Keratinocyte (primary cell): Measurements from ENCODE around the gene HINT2. TPM values are rescaled to one million over a fixed set of nuclear protein-coding genes. Genes with fewer than 3 reads are reported as not detected.

ENCODE experiments used
- DNase-seq: peaks from one replicate; pipeline ENCODE4 v3.0.0-alpha.2; 2011; ENCODE audit warnings: low read depth, missing footprints, low spot score
- FAIRE-seq: peaks from 2 replicates; lab custom pipeline; 2011; peaks lifted over from hg19 to GRCh38; lab: Jason Lieb, UNC
- H2AFZ ChIP-seq: 2 replicates; pipeline ENCODE4 v1.6.0; 2012; ENCODE audit warnings: low read length, control low read depth, inconsistent platforms; ENCODE audit not compliant: control insufficient read depth
- H3K27ac ChIP-seq: 2 replicates; pipeline ENCODE4 v1.5.1; 2011; ENCODE audit warnings: low read length; ENCODE audit not compliant: control insufficient read depth, insufficient read depth
- H3K27me3 ChIP-seq: 3 replicates; pipeline ENCODE4 v1.6.0; 2011; ENCODE audit warnings: low read length; ENCODE audit not compliant: control insufficient read depth, insufficient read depth; ENCODE audit errors: extremely low read depth
- H3K36me3 ChIP-seq, 2 experiments: 2 replicates in 1 of 2; 3 replicates in 1 of 2; pipeline ENCODE4 v1.5.1; 2011; ENCODE audit warnings: low read length in 2 of 2, mild to moderate bottlenecking in 1 of 2; ENCODE audit not compliant: control insufficient read depth in 2 of 2, insufficient read depth in 2 of 2; ENCODE audit errors: extremely low read depth in 1 of 2
- H3K4me1 ChIP-seq: 3 replicates; pipeline ENCODE4 v1.5.1; 2011; ENCODE audit warnings: low read length; ENCODE audit not compliant: control insufficient read depth, insufficient read depth; ENCODE audit errors: extremely low read depth
- H3K4me2 ChIP-seq: 3 replicates; pipeline ENCODE4 v1.6.0; 2011; ENCODE audit warnings: low read depth, low read length; ENCODE audit not compliant: control insufficient read depth, insufficient read depth; ENCODE audit errors: extremely low read depth
- H3K4me3 ChIP-seq, 3 experiments: fragments of 200-600 bp in 1 of 3; sonication (generic) in 1 of 3; 2 replicates in 2 of 3; 3 replicates in 1 of 3; pipeline ENCODE4 v1.5.1; 2011 to 2016; ENCODE audit warnings: low read length in 3 of 3, mild to moderate bottlenecking in 3 of 3, control low read depth in 2 of 3, inconsistent platforms in 1 of 3, low read depth in 1 of 3, mixed read lengths in 1 of 3, mixed run types in 1 of 3, moderate library complexity in 1 of 3; ENCODE audit not compliant: control insufficient read depth in 2 of 3, insufficient read depth in 2 of 3; ENCODE audit errors: extremely low read depth in 1 of 3
- H3K79me2 ChIP-seq: 2 replicates; pipeline ENCODE4 v1.6.0; 2012; ENCODE audit warnings: low read length; ENCODE audit not compliant: control insufficient read depth, insufficient read depth
- H3K9ac ChIP-seq: 3 replicates; pipeline ENCODE4 v1.6.0; 2011; ENCODE audit warnings: low read length; ENCODE audit not compliant: control insufficient read depth, insufficient read depth; ENCODE audit errors: extremely low read depth
- H3K9me1 ChIP-seq: 3 replicates; pipeline ENCODE4 v1.6.0; 2011; ENCODE audit warnings: low read length; ENCODE audit not compliant: control insufficient read depth, insufficient read depth; ENCODE audit errors: extremely low read depth
- H3K9me3 ChIP-seq: 2 replicates; pipeline ENCODE4 v1.5.1; 2012; ENCODE audit warnings: low read depth, low read length; ENCODE audit not compliant: control insufficient read depth
- H4K20me1 ChIP-seq: 3 replicates; pipeline ENCODE4 v1.6.0; 2011; ENCODE audit warnings: low read length; ENCODE audit not compliant: control insufficient read depth, insufficient read depth; ENCODE audit errors: extremely low read depth
- EZH2 ChIP-seq: IDR thresholded peaks from one replicate; pipeline ENCODE4 v1.6.1; 2012; ENCODE audit warnings: inconsistent platforms, mild to moderate bottlenecking, low read length, moderate library complexity
- dilution Hi-C: fragments of 300-500 bp; cut with MboI; formaldehyde crosslinking; loops from one replicate; pipeline ENCODE4 v1.7.0; 2020; ENCODE audit warnings: low sequenced_read_pairs; ENCODE audit not compliant: extremely low pct_ligation_motif_present
- polyA plus RNA-seq, 5 experiments: library from polyadenylated mRNA; depleted of rRNA in 3 of 5; stranded (reverse) in 3 of 5; stranded (forward) in 1 of 5; unstranded in 1 of 5; fragments of >200 nt; gene quantifications; 1 replicate in 1 of 5; 2 replicates in 3 of 5; 3 replicates in 1 of 5; pipeline versions ENCODE4 v1.2.1 to v1.2.3, GENCODE V29; 2011 to 2012; ENCODE audit warnings: missing spikeins in 2 of 5, low read depth in 1 of 5, low replicate concordance in 1 of 5
- small RNA-seq, 3 experiments: library from RNA; depleted of rRNA; stranded (forward); fragments of <200 nt; gene quantifications; one replicate each; pipeline ENCODE3, GENCODE V24; 2012; ENCODE audit warnings: low read depth in 3 of 3, low replicate concordance in 1 of 3; ENCODE audit not compliant: insufficient read length in 3 of 3
- TF ChIP-seq, protein P1 (sequence below), 3 experiments: IDR thresholded peaks in 1 of 3; conservative IDR thresholded peaks in 1 of 3; optimal IDR thresholded peaks in 1 of 3; 2 replicates in 2 of 3; 3 replicates in 1 of 3; pipeline versions ENCODE3 to v1.5.1; 2011; ENCODE audit warnings: low read length in 3 of 3, mild to moderate bottlenecking in 3 of 3, moderate library complexity in 2 of 3, control low read depth in 1 of 3, inconsistent platforms in 1 of 3; ENCODE audit not compliant: insufficient read depth in 2 of 3; ENCODE audit errors: extremely low read depth in 1 of 3

The HINT2 gene
- polyA plus RNA-seq, 1 donor (not counting 4 experiments of a cell fraction or from before 2014, with no cell fraction given) = 16.6 TPM

DNA sequence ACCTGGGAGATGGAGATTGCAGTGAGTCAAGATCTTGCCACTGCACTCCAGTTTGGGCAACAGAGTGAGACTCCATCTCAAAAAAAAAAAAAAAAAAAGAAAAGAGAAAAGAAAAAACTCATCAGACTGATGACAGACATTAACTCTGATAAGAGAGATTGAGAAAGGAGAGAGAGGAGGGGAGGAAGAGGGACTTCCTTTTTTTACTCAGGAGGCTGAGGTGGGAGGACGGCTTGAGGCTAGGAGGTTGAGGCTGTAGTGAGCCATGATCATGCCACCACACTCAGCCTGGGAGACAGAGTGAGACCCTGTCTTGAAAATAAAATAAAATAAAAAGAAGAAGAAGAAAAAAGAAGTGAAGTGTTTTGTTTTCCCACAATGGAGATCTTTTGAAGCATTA is 51.0 kb downstream of the HINT2 start:
- Histone ChIP-seq H3K4me2 (no peak overlapping the region), H4K20me1 (no peaks in the 10 kb centered on the region), H3K79me2 (peaks cover 1% of the 10 kb centered on the region), H2AFZ (no peak overlapping the region), H3K9me1 (no peaks in the 10 kb centered on the region), H3K4me1 (no peaks in the 10 kb centered on the region), H3K36me3 (no peaks in the 10 kb centered on the region), H3K9ac (no peak overlapping the region), H3K9me3 (no peaks in the 10 kb centered on the region), H3K4me3 (no peak overlapping the region), H3K27me3 (no peaks in the 10 kb centered on the region), H3K27ac (no peak overlapping the region)
- dilution Hi-C loops = no loop called here
- DNase-seq = no peak
- FAIRE-seq = no peak
- TF ChIP-seq, protein P1, sequence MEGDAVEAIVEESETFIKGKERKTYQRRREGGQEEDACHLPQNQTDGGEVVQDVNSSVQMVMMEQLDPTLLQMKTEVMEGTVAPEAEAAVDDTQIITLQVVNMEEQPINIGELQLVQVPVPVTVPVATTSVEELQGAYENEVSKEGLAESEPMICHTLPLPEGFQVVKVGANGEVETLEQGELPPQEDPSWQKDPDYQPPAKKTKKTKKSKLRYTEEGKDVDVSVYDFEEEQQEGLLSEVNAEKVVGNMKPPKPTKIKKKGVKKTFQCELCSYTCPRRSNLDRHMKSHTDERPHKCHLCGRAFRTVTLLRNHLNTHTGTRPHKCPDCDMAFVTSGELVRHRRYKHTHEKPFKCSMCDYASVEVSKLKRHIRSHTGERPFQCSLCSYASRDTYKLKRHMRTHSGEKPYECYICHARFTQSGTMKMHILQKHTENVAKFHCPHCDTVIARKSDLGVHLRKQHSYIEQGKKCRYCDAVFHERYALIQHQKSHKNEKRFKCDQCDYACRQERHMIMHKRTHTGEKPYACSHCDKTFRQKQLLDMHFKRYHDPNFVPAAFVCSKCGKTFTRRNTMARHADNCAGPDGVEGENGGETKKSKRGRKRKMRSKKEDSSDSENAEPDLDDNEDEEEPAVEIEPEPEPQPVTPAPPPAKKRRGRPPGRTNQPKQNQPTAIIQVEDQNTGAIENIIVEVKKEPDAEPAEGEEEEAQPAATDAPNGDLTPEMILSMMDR (optimal IDR thresholded peaks at IDR 0.05 in 1 of 3, IDR thresholded peaks at IDR 0.05 in 1 of 3, conservative IDR thresholded peaks at IDR 0.05 in 1 of 3; ENCODE audit: extremely low read depth in 1 of 3, insufficient read depth in 2 of 3, low read length in 3 of 3) = no peak
- TF ChIP-seq EZH2 = no peak

DNA sequence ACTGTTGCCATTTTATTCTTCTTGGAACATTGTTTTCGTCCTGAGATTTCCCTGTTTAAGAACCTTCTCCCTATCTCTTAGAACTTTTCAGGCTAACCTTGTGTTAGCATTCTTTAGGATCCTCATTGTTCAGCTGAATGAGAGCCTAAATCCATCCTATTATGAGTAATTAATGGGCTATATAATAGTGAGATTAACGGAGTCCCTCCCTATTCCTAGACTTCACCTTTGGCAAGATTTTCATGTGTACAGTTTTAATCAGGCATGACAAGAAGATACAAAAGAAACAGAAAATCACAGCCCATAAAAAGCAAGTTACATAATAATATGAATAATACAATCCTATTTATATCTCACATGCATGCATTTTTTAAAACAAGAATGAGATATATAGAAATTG is 51.7 kb downstream of the HINT2 start:
- dilution Hi-C loops = no loop called here
- Histone ChIP-seq H3K9ac (no peak overlapping the region), H4K20me1 (no peaks in the 10 kb centered on the region), H3K4me1 (no peaks in the 10 kb centered on the region), H3K4me3 (no peak overlapping the region), H3K27me3 (no peaks in the 10 kb centered on the region), H3K9me3 (no peaks in the 10 kb centered on the region), H3K4me2 (no peak overlapping the region), H3K27ac (no peak overlapping the region), H2AFZ (no peak overlapping the region), H3K79me2 (peaks cover 1% of the 10 kb centered on the region), H3K36me3 (no peaks in the 10 kb centered on the region), H3K9me1 (no peaks in the 10 kb centered on the region)
- DNase-seq = no peak
- FAIRE-seq = no peak
- TF ChIP-seq, protein P1 (optimal IDR thresholded peaks at IDR 0.05 in 1 of 3, IDR thresholded peaks at IDR 0.05 in 1 of 3, conservative IDR thresholded peaks at IDR 0.05 in 1 of 3; ENCODE audit: extremely low read depth in 1 of 3, insufficient read depth in 2 of 3, low read length in 3 of 3) = no peak
- TF ChIP-seq EZH2 = no peak

Small RNA genes within 50 kb of the gene (small RNA-seq; reads per million reads assigned to genes)
- 0 to 0.33 (median 0.25) reads per million in 3 experiments for gene HINT2

Other genes with a start within 250 kb of the HINT2 start
- gene TESK1, start 209.8 kb downstream of the HINT2 start, polyA plus RNA-seq = 11.2 to 13.5 TPM (median 11.8 TPM) in 3 replicates
- gene CD72, start 196.6 kb downstream of the HINT2 start, polyA plus RNA-seq = 0.66 to 2.4 TPM (median 0.82 TPM) in 3 replicates
- not detected in 3 replicates for gene SIT1, start 164.1 kb downstream of the HINT2 start, polyA plus RNA-seq
- gene RMRP, start 157.0 kb downstream of the HINT2 start, polyA plus RNA-seq = 21.6 to 91.8 TPM (median 40.5 TPM) in 3 replicates
- gene CCDC107, start 156.8 kb downstream of the HINT2 start, polyA plus RNA-seq = 10.5 to 14.3 TPM (median 14.1 TPM) in 3 replicates
- 0.88 to 3.3 TPM (median 2.4 TPM) in 3 replicates for gene ARHGEF39, start 149.8 kb downstream of the HINT2 start, polyA plus RNA-seq
- 0.89 to 9.5 TPM (median 7.2 TPM) in 3 replicates for gene CA9, start 141.1 kb downstream of the HINT2 start, polyA plus RNA-seq
- 30.1 to 67.0 TPM (median 53.1 TPM) in 3 replicates for gene TPM2, start 125.1 kb downstream of the HINT2 start, polyA plus RNA-seq
- gene TLN1, start 82.8 kb downstream of the HINT2 start, polyA plus RNA-seq = 53.0 to 98.3 TPM (median 54.6 TPM) in 3 replicates
- gene CREB3, start 82.4 kb downstream of the HINT2 start, polyA plus RNA-seq = 24.6 to 33.2 TPM (median 27.0 TPM) in 3 replicates
- 28.7 to 42.2 TPM (median 31.7 TPM) in 3 replicates for gene GBA2, start 65.8 kb downstream of the HINT2 start, polyA plus RNA-seq
- gene RGP1, start 65.8 kb downstream of the HINT2 start, polyA plus RNA-seq = 17.6 to 19.8 TPM (median 18.3 TPM) in 3 replicates
- not detected in 3 replicates for gene MSMP, start 60.8 kb downstream of the HINT2 start, polyA plus RNA-seq
- gene NPR2, start 23.5 kb downstream of the HINT2 start, polyA plus RNA-seq = 3.5 to 5.0 TPM (median 3.9 TPM) in 3 replicates
- 0.06 to 0.13 TPM (median 0.08 TPM) in 3 replicates for gene SPAG8, start 2.8 kb downstream of the HINT2 start, polyA plus RNA-seq
- gene FAM221B, start 13.7 kb upstream of the HINT2 start, polyA plus RNA-seq = not detected in 3 replicates
- 1.3 to 2.0 TPM (median 2.0 TPM) in 3 replicates for gene TMEM8B, start 14.2 kb upstream of the HINT2 start, polyA plus RNA-seq
- gene OR13J1, start 55.4 kb upstream of the HINT2 start, polyA plus RNA-seq = not detected in 3 replicates
- gene HRCT1, start 91.2 kb upstream of the HINT2 start, polyA plus RNA-seq = not detected in 3 replicates
- not detected in 3 replicates for gene SPAAR, start 94.4 kb upstream of the HINT2 start, polyA plus RNA-seq
- not detected in 3 replicates for gene OR2S2, start 143.1 kb upstream of the HINT2 start, polyA plus RNA-seq
- 3.3 to 4.6 TPM (median 4.0 TPM) in 3 replicates for gene RECK, start 221.9 kb upstream of the HINT2 start, polyA plus RNA-seq